ENCODE measurements around the gene FOXP4. TPM values are rescaled to one million over a fixed set of nuclear protein-coding genes. Genes with fewer than 3 reads are reported as not detected.

The FOXP4 gene
- total RNA-seq, 6 experiments from 2014 or later = 17.9 to 24.4 (median 24.0) TPM

DNA sequence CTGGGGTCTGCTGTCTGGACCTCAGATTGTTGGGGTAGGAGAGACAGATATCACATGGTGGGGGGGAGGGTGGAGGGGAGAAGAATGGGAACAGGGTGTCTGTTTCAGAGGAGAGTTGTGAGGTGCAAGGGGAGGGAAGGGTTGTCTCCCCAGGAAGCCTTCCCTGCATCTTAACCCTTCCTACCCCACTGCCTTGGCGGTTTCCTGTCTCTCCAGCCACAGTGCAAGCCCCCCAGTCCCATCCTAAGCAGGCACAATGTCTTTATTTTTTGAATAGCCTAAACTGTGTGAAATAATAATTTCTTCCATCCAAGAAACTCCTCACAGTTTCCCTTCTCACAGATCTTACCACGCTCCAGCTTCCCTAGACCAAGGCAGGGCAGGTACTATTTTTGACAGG is 3.5 kb downstream of the FOXP4 start:
- no peak for DNase-seq
- Mint-ChIP-seq H3K4me1 (ENCODE audit: low read depth) (peaks cover 13% of the 10 kb centered on the region), H3K27ac (no peak overlapping the region), H3K36me3 (ENCODE audit: low read depth) (0 out of 2 replicates have a peak, but pooled peaks cover 4% of the 10 kb centered on the region), H3K4me3 (no peak overlapping the region), H3K9me3 (no peaks in the 10 kb centered on the region), H3K27me3 (ENCODE audit: insufficient read depth) (peaks cover 2% of the 10 kb centered on the region)
- TF ChIP-seq, protein P1, sequence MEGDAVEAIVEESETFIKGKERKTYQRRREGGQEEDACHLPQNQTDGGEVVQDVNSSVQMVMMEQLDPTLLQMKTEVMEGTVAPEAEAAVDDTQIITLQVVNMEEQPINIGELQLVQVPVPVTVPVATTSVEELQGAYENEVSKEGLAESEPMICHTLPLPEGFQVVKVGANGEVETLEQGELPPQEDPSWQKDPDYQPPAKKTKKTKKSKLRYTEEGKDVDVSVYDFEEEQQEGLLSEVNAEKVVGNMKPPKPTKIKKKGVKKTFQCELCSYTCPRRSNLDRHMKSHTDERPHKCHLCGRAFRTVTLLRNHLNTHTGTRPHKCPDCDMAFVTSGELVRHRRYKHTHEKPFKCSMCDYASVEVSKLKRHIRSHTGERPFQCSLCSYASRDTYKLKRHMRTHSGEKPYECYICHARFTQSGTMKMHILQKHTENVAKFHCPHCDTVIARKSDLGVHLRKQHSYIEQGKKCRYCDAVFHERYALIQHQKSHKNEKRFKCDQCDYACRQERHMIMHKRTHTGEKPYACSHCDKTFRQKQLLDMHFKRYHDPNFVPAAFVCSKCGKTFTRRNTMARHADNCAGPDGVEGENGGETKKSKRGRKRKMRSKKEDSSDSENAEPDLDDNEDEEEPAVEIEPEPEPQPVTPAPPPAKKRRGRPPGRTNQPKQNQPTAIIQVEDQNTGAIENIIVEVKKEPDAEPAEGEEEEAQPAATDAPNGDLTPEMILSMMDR (IDR thresholded peaks at IDR 0.05) = no peak

DNA sequence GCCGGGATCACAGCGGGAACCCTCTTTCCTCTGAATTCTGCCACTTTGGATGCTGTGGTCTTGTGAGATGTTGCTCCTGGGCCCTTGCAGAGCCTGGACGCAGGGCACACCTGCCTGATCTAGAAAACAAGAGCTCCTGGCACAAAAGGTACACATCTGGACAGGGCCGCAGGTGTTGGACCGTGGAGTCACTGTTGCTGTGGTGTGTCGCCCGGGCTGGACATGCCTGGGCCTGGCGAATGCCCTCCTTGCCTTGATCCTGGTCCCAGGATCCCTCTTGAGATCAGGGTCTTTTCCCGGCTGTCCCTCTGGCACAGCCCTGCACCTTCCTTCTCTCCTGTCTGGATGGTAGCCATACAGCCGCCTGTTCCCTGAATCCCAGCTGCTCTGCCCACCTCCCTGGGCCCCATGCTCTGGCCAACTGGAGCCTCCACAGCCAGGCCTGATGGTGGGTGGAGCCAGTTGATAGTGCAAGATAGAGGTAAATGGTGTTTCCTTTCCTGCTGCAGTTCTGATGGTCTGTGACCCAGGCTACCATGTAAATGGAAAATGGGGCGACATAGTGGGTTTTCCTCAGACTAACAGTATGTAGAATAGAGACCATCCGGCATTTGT is 5.0 kb downstream of the FOXP4 start:
- H3K27ac Mint-ChIP-seq = no peak overlapping the region
- no peak overlapping the region for H3K4me3 Mint-ChIP-seq

DNA sequence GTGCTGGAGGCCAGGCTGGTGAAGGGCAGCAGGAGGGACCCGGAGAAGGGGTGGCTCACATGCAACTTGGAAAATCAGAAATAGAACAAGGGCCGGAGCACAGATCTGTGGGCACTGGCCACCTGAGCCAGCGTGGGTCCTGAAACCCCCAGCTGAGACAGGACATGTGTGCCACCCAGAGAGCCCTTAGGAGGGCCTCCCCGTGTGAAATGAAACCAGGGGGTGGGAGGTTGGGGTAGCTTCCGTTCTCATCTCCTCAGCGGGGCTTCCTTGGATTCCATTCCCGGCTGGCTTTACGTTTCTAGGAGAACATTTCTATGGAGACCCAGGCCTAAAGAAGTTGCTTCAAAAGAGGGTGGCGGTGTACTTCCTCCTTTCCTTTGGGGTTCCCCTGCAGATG is 5.7 kb downstream of the FOXP4 start:
- H3K27me3 Mint-ChIP-seq (ENCODE audit: insufficient read depth) = peaks cover 2% of the 10 kb centered on the region
- TF ChIP-seq, protein P1 (IDR thresholded peaks at IDR 0.05) = no peak
- no peaks in the 10 kb centered on the region for H3K9me3 Mint-ChIP-seq

More for the DNA sequence above, 5.0 kb downstream of the FOXP4 start:
- Mint-ChIP-seq H3K9me3 (no peaks in the 10 kb centered on the region), H3K27me3 (ENCODE audit: insufficient read depth) (peaks cover 2% of the 10 kb centered on the region), H3K36me3 (ENCODE audit: low read depth) (0 out of 2 replicates have a peak, but pooled peaks cover 4% of the 10 kb centered on the region), H3K4me1 (ENCODE audit: low read depth) (no peaks in the 10 kb centered on the region; the same call in 1 of the 2 replicates)
- no peak for DNase-seq
- TF ChIP-seq, protein P1 (IDR thresholded peaks at IDR 0.05) = no peak

DNA sequence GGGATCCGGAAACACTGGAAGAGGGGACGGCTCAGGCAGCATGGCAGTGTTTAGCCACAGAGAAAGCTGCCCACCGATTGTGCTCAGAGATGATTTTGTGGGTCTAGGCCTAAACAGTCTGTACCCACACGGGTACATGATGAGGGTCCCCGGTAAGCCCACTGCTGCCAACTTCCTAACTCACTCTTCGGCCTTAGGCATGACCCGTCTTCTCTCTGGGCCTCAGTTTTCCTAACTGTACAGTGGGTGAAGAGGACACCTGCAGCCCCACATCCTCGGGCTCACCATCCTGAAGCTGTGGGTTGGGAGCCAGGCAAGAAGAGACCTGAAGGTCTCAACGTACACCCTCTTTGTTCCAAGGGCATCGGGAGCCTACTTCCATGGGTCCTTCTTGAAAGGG is 6.5 kb downstream of the FOXP4 start:
- DNase-seq = no peak
- peaks cover 2% of the 10 kb centered on the region for H3K27me3 Mint-ChIP-seq (ENCODE audit: insufficient read depth)
- H3K27ac Mint-ChIP-seq = no peak overlapping the region
- TF ChIP-seq, protein P1 (IDR thresholded peaks at IDR 0.05) = no peak
- H3K36me3 Mint-ChIP-seq (ENCODE audit: low read depth) = 0 out of 2 replicates have a peak, but pooled peaks cover 4% of the 10 kb centered on the region
- no peak overlapping the region for H3K4me3 Mint-ChIP-seq
- no peaks in the 10 kb centered on the region for H3K4me1 Mint-ChIP-seq (ENCODE audit: low read depth)
- H3K9me3 Mint-ChIP-seq = no peaks in the 10 kb centered on the region

More for the DNA sequence above, 5.7 kb downstream of the FOXP4 start:
- no peak overlapping the region for H3K4me3 Mint-ChIP-seq
- no peaks in the 10 kb centered on the region for H3K4me1 Mint-ChIP-seq (ENCODE audit: low read depth)
- no peak overlapping the region for H3K27ac Mint-ChIP-seq
- DNase-seq = no peak
- H3K36me3 Mint-ChIP-seq (ENCODE audit: low read depth) = 0 out of 2 replicates have a peak, but pooled peaks cover 4% of the 10 kb centered on the region

DNA sequence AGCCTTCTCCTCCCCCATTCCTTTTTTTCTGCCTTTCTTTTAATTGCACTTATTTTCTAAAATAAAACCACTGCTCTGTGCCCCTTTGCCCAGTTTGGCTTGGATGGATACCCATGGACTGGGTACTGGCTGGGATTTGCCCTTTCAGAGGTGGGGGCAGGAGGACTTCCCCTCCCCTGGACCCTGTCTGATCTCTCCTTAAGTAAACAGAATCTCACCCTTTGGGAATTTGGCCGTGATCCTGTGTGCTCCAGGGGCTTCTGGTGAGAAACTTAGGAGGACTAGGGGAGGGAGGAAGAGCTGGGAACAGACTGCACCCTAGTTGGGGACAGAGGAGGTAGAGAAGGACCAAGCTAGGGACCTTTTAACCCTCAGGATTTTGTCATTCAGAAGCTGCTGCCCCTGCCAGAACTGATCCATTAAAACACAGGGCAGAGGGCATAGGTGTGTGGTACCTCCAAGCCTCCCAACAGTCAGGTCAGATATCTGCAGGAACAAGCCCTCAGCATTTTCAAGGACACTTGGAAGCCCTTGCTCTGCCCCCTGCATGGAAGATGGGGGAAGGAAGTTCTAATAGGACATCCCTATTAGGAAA is 7.3 kb downstream of the FOXP4 start:
- Mint-ChIP-seq H3K9me3 (no peaks in the 10 kb centered on the region), H3K27me3 (ENCODE audit: insufficient read depth) (peaks cover 2% of the 10 kb centered on the region), H3K36me3 (ENCODE audit: low read depth) (0 out of 2 replicates have a peak, but pooled peaks cover 4% of the 10 kb centered on the region), H3K4me1 (ENCODE audit: low read depth) (no peaks in the 10 kb centered on the region), H3K27ac (no peak overlapping the region), H3K4me3 (no peak overlapping the region)
- DNase-seq = no peak
- TF ChIP-seq, protein P1 (IDR thresholded peaks at IDR 0.05) = no peak
